Thyroid gland (tissue), 4 donors: ENCODE results near the gene WFDC12.

Experiments used
- CTCF ChIP-seq, 6 experiments: fragments of 200-600 bp in 3 of 6; fragments of 450-650 bp in 3 of 6; sonication (generic) in 3 of 6; IDR thresholded peaks; one replicate each; pipeline ENCODE4 v1.5.1; 2016 to 2019; ENCODE audit warnings: antibody characterized with exemption in 6 of 6, mild to moderate bottlenecking in 2 of 6, inconsistent platforms in 1 of 6, moderate library complexity in 1 of 6
- POLR2A ChIP-seq, 2 donors: fragments of 450-650 bp; IDR thresholded peaks; one replicate each; pipeline ENCODE4 v1.6.1; 2017; ENCODE audit warnings: antibody characterized with exemption in 2 of 2, mild to moderate bottlenecking in 2 of 2, moderate library complexity in 1 of 2

GRCh38 chr20:45104786-45105185 is 19.5 kb downstream of the WFDC12 start:
- TF ChIP-seq CTCF (IDR thresholded peaks at IDR 0.05) (no peak), POLR2A (IDR thresholded peaks at IDR 0.05) (no peak)
